B cell (primary cell): ENCODE results near the gene FCER2.
"Not testable (repeated sequence)": the region's sequence is repeated elsewhere in the genome, so short reads cannot be mapped to it uniquely, and the experiment has no call there.

Experiments
- CTCF ChIP-seq: fragments of 200-600 bp; IDR thresholded peaks from one replicate; pipeline ENCODE4 v1.8.0; 2022; ENCODE audit warnings: antibody characterized with exemption, mild to moderate bottlenecking
- EZH2 ChIP-seq: IDR thresholded peaks from 2 replicates; pipeline ENCODE4 v1.6.1; 2012; ENCODE audit warnings: borderline replicate concordance, low read depth, mild to moderate bottlenecking, moderate library complexity, low read length; ENCODE audit not compliant: insufficient read depth, poor library complexity, severe bottlenecking

GRCh38 chr19:7643629-7644549, 58.0 kb downstream of the FCER2 start:
- TF ChIP-seq CTCF, EZH2: not testable (repeated sequence)
